Endodermal cell (in vitro differentiated cells): Measurements from ENCODE around the gene PTPRR. TPM values are rescaled to one million over a fixed set of nuclear protein-coding genes. Genes with fewer than 3 reads are reported as not detected.

Source experiments
- DNase-seq: peaks from one replicate; pipeline ENCODE4 v3.0.0-alpha.2; 2017
- H3K27ac ChIP-seq: 2 replicates; pipeline ENCODE4 v1.5.1; 2013; ENCODE audit warnings: mild to moderate bottlenecking, low read depth, low read length, moderate library complexity
- H3K27me3 ChIP-seq: 2 replicates; pipeline ENCODE4 v1.6.1; 2013; ENCODE audit warnings: mild to moderate bottlenecking, low read length, moderate library complexity; ENCODE audit not compliant: insufficient read depth, control insufficient read depth, poor library complexity, severe bottlenecking
- H3K36me3 ChIP-seq: 2 replicates; pipeline ENCODE4 v1.7.0; 2013; ENCODE audit warnings: mild to moderate bottlenecking, low read length, moderate library complexity; ENCODE audit not compliant: control insufficient read depth, insufficient read depth
- H3K4me1 ChIP-seq: one replicate; pipeline ENCODE4 v1.7.0; 2013; ENCODE audit warnings: low read length; ENCODE audit not compliant: control insufficient read depth, insufficient read depth
- H3K4me3 ChIP-seq: 2 replicates; pipeline ENCODE4 v1.5.1; 2013; ENCODE audit warnings: mild to moderate bottlenecking, low read length, moderate library complexity
- H3K9ac ChIP-seq: 2 replicates; pipeline ENCODE4 v1.6.1; 2013; ENCODE audit warnings: mild to moderate bottlenecking, low read length, moderate library complexity; ENCODE audit not compliant: poor library complexity, severe bottlenecking; ENCODE audit errors: extremely low read depth
- H3K9me3 ChIP-seq: 2 replicates; pipeline ENCODE4 v1.6.1; 2013; ENCODE audit warnings: mild to moderate bottlenecking, low read length, moderate library complexity; ENCODE audit not compliant: control insufficient read depth
- H3K27ac Mint-ChIP-seq: 2 replicates; pipeline ENCODE4 v1.8.0; 2020; ENCODE audit warnings: mixed read lengths
- H3K27me3 Mint-ChIP-seq: 2 replicates; pipeline ENCODE4 v1.8.0; 2021; ENCODE audit warnings: mild to moderate bottlenecking, mixed read lengths; ENCODE audit not compliant: insufficient read depth
- H3K36me3 Mint-ChIP-seq: 2 replicates; pipeline ENCODE4 v1.8.0; 2020; ENCODE audit warnings: low read depth, mixed read lengths
- H3K4me1 Mint-ChIP-seq: 2 replicates; pipeline ENCODE4 v1.8.0; 2020; ENCODE audit warnings: mixed read lengths
- H3K4me3 Mint-ChIP-seq: 2 replicates; pipeline ENCODE4 v1.8.0; 2020; ENCODE audit warnings: mild to moderate bottlenecking, moderate library complexity, mixed read lengths
- H3K9me3 Mint-ChIP-seq: 2 replicates; pipeline ENCODE4 v1.8.0; 2020; ENCODE audit warnings: mild to moderate bottlenecking, mixed read lengths
- WGBS, 2 experiments: methylation state at CpG; one replicate each; pipeline versions ENCODE4 v1.1.5 to v1.1.7; 2013; ENCODE audit warnings: missing lambda C conversion rate in 2 of 2, mixed read lengths in 1 of 2; ENCODE audit not compliant: insufficient coverage in 1 of 2, insufficient read length in 1 of 2; 5-methylcytosine and 5-hydroxymethylcytosine counted together
- total RNA-seq, 2 donors: library from RNA; stranded (reverse); fragmentation: NEBNext Ultra II Directional in 1 of 2; extraction: Animal tissue kit (Norgen Biotek cat#: 25700) in 1 of 2; gene quantifications; 2 replicates in 1 of 2; 3 replicates in 1 of 2; pipeline ENCODE4 v1.2.1, GENCODE V29; 2021
- TF ChIP-seq, protein P1 (sequence below): fragments of 200-600 bp; sonication (generic); conservative IDR thresholded peaks from 2 replicates; pipeline ENCODE4 v1.5.0; 2021; ENCODE audit warnings: antibody characterized with exemption, mild to moderate bottlenecking

Gene PTPRR
- total RNA-seq, 2 donors from 2014 or later: 0.27 to 0.40 TPM

GRCh38 chr12:70605976-70606375 lies 314.6 kb downstream of the PTPRR start:
- H3K4me3 ChIP-seq: no peak overlapping the region
- no peak for DNase-seq
- peaks cover 40% of the 10 kb centered on the region for H3K27me3 ChIP-seq
- Mint-ChIP-seq H3K9me3 (peaks cover 2% of the 10 kb centered on the region), H3K4me1 (peaks cover 7% of the 10 kb centered on the region), H3K27ac (no peak overlapping the region), H3K4me3 (no peak overlapping the region), H3K27me3 (peaks cover 31% of the 10 kb centered on the region), H3K36me3 (no peaks in the 10 kb centered on the region)
- H3K36me3 ChIP-seq: no peaks in the 10 kb centered on the region
- no peaks in the 10 kb centered on the region for H3K9me3 ChIP-seq
- no peak overlapping the region for H3K27ac ChIP-seq
- no peaks in the 10 kb centered on the region for H3K4me1 ChIP-seq
- no peak overlapping the region for H3K9ac ChIP-seq
- TF ChIP-seq, protein P1, sequence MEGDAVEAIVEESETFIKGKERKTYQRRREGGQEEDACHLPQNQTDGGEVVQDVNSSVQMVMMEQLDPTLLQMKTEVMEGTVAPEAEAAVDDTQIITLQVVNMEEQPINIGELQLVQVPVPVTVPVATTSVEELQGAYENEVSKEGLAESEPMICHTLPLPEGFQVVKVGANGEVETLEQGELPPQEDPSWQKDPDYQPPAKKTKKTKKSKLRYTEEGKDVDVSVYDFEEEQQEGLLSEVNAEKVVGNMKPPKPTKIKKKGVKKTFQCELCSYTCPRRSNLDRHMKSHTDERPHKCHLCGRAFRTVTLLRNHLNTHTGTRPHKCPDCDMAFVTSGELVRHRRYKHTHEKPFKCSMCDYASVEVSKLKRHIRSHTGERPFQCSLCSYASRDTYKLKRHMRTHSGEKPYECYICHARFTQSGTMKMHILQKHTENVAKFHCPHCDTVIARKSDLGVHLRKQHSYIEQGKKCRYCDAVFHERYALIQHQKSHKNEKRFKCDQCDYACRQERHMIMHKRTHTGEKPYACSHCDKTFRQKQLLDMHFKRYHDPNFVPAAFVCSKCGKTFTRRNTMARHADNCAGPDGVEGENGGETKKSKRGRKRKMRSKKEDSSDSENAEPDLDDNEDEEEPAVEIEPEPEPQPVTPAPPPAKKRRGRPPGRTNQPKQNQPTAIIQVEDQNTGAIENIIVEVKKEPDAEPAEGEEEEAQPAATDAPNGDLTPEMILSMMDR: no peak
- whole genome bisulfite sequencing, 2 experiments: 94 to 99% methylated on average over 4 to 5 of the region's 5 CpGs

DNA sequence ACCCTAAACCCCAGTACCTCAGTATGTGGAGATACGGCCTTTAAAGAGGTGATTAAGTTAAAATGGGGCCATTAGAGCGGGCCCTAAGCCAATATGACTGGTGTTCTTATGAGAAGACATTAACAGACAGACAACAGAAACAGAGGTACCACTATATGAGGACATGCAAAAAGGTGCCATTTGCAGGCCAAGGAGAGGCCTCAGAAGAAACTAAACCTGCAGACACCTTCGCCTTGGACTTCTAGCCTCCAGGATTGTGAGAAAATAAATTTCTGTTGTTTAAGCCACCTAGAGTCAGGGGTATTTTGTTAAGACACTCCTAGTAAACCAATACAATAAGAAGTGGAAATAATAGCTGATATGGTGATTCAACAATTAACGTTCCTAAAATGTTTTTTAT lies 315.9 kb downstream of the PTPRR start:
- 76 to 96% methylated on average over 2 to 3 of the region's 4 CpGs for WGBS, 2 experiments
- DNase-seq: no peak
- H3K36me3 Mint-ChIP-seq: no peaks in the 10 kb centered on the region
- Histone ChIP-seq H3K4me1 (no peaks in the 10 kb centered on the region), H3K27ac (no peak overlapping the region), H3K9ac (no peak overlapping the region), H3K4me3 (no peak overlapping the region), H3K27me3 (peaks cover 28% of the 10 kb centered on the region), H3K9me3 (no peaks in the 10 kb centered on the region), H3K36me3 (no peaks in the 10 kb centered on the region)
- TF ChIP-seq, protein P1: no peak
- H3K27ac Mint-ChIP-seq: no peak overlapping the region
- H3K9me3 Mint-ChIP-seq: peaks cover 2% of the 10 kb centered on the region
- no peak overlapping the region for H3K4me3 Mint-ChIP-seq
- peaks cover 2% of the 10 kb centered on the region for H3K4me1 Mint-ChIP-seq
- H3K27me3 Mint-ChIP-seq: peaks cover 20% of the 10 kb centered on the region

- H3K27ac Mint-ChIP-seq: no peak overlapping the region
- Histone ChIP-seq H3K36me3 (no peaks in the 10 kb centered on the region), H3K4me1 (no peaks in the 10 kb centered on the region), H3K9me3 (no peaks in the 10 kb centered on the region), H3K27me3 (peaks cover 11% of the 10 kb centered on the region), H3K27ac (no peak overlapping the region), H3K9ac (no peak overlapping the region), H3K4me3 (no peak overlapping the region)
- TF ChIP-seq, protein P1: no peak
- WGBS, 2 experiments: no CpG with 5 or more reads among the region's 1 CpG
- no peak overlapping the region for H3K4me3 Mint-ChIP-seq
- no peaks in the 10 kb centered on the region for H3K36me3 Mint-ChIP-seq
- DNase-seq: no peak
- H3K4me1 Mint-ChIP-seq: no peaks in the 10 kb centered on the region
- H3K9me3 Mint-ChIP-seq: peaks cover 2% of the 10 kb centered on the region
- H3K27me3 Mint-ChIP-seq: peaks cover 4% of the 10 kb centered on the region
These were observed 317.5 kb downstream of the PTPRR start for GRCh38 chr12:70603044-70603443.
